22Rv1 (cell line): ENCODE measurements around the gene PCGF1.

Experiments used
- H3K27ac ChIP-seq: fragments of 450-650 bp; 2 replicates; pipeline ENCODE4 v1.5.1; 2017
- CTCF ChIP-seq: fragments of 450-650 bp; IDR thresholded peaks from 2 replicates; pipeline ENCODE4 v1.5.1; 2017; ENCODE audit warnings: mild to moderate bottlenecking
- ZFX ChIP-seq: fragments of 450-650 bp; IDR thresholded peaks from 2 replicates; pipeline ENCODE4 v1.6.1; 2017; ENCODE audit warnings: antibody characterized with exemption, borderline replicate concordance

Gene PCGF1

GRCh38 chr2:74535440-74535965 lies 28.0 kb upstream of the PCGF1 start:
- TF ChIP-seq CTCF (no peak), ZFX (no peak)
- no peak overlapping the region for H3K27ac ChIP-seq

- H3K27ac ChIP-seq = no peak overlapping the region
- TF ChIP-seq ZFX (no peak), CTCF (no peak)
These were observed 26.9 kb upstream of the PCGF1 start for GRCh38 chr2:74534411-74534810.

GRCh38 chr2:74533464-74533863 lies 26.0 kb upstream of the PCGF1 start:
- TF ChIP-seq ZFX (no peak), CTCF (no peak)
- no peak overlapping the region for H3K27ac ChIP-seq

GRCh38 chr2:74532222-74532621 lies 24.7 kb upstream of the PCGF1 start:
- TF ChIP-seq ZFX (no peak), CTCF (peak; percentile 53)
- H3K27ac ChIP-seq = peak overlapping the region; percentile 89; the same call in 1 of the 2 replicates

GRCh38 chr2:74531666-74532065 lies 24.2 kb upstream of the PCGF1 start:
- peak overlapping the region; percentile 89 for H3K27ac ChIP-seq
- TF ChIP-seq CTCF = no peak
- no peak for TF ChIP-seq ZFX

GRCh38 chr2:74530239-74531187 lies 23.0 kb upstream of the PCGF1 start:
- peak overlapping the region; percentile 89 for H3K27ac ChIP-seq
- no peak for TF ChIP-seq ZFX
- no peak for TF ChIP-seq CTCF
